ENCODE measurements around the gene B2M. TPM values are rescaled to one million over a fixed set of nuclear protein-coding genes. Genes with fewer than 3 reads are reported as not detected.

Gene B2M
- total RNA-seq, 1 donor from 2014 or later = 3,395 TPM

DNA sequence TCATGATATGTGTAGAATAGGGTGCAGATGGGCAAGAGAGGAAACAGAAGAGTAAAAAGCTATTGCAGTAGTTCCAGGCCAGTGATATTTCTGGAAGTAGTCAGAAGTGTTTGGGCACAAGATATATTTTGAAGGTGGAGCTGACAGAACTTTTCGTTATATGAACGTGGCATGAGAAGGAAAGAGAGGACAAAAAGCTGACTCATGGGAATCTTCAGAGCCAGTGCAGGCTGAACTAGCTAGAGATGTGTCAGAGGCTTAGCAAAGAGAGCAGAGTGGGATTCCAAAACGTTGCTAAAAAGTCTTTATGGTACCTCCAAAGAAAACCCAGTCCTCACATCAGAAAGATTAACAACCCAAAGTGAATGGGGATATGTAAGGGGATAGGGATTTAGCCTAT is 53.7 kb downstream of the B2M start:
- no peaks in the 10 kb centered on the region for H3K27me3 ChIP-seq
- no peak for DNase-seq (ENCODE audit: low spot score in 2 of 2)
- no peaks in the 10 kb centered on the region for H3K9me3 ChIP-seq
- TF ChIP-seq, protein P1, sequence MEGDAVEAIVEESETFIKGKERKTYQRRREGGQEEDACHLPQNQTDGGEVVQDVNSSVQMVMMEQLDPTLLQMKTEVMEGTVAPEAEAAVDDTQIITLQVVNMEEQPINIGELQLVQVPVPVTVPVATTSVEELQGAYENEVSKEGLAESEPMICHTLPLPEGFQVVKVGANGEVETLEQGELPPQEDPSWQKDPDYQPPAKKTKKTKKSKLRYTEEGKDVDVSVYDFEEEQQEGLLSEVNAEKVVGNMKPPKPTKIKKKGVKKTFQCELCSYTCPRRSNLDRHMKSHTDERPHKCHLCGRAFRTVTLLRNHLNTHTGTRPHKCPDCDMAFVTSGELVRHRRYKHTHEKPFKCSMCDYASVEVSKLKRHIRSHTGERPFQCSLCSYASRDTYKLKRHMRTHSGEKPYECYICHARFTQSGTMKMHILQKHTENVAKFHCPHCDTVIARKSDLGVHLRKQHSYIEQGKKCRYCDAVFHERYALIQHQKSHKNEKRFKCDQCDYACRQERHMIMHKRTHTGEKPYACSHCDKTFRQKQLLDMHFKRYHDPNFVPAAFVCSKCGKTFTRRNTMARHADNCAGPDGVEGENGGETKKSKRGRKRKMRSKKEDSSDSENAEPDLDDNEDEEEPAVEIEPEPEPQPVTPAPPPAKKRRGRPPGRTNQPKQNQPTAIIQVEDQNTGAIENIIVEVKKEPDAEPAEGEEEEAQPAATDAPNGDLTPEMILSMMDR (IDR thresholded peaks at IDR 0.05) = no peak
- H3K4me1 ChIP-seq = no peaks in the 10 kb centered on the region
- intact Hi-C loops (cut with DNase I) = no loop called here
- no peaks in the 10 kb centered on the region for H3K36me3 ChIP-seq
- no peak overlapping the region for H3K27ac ChIP-seq
- H3K4me3 ChIP-seq = no peak overlapping the region

Other genes with a start within 250 kb of the B2M start
- gene EIF3J, start 174.4 kb upstream of the B2M start, total RNA-seq = 22.8 TPM
- gene SPG11, start 47.9 kb upstream of the B2M start, total RNA-seq = 21.1 TPM
- not detected for gene PATL2, start 194 bp upstream of the B2M start, total RNA-seq
- 40.3 TPM for gene TRIM69, start 25.0 kb downstream of the B2M start, total RNA-seq
- not detected for gene TERB2, start 245.2 kb downstream of the B2M start, total RNA-seq

All from ascending aorta (tissue), 2 donors.